Endothelial cell of umbilical vein (primary cell): ENCODE data around the gene GPR78.
"Not testable (repeated sequence)": the region's sequence is repeated elsewhere in the genome, so short reads cannot be mapped to it uniquely, and the experiment has no call there.

Experiments
- EZH2 ChIP-seq: IDR thresholded peaks from 2 replicates; pipeline ENCODE4 v1.6.1; 2012; ENCODE audit warnings: borderline replicate concordance, low read depth, mild to moderate bottlenecking, moderate library complexity, low read length, inconsistent platforms; ENCODE audit not compliant: severe bottlenecking
- POLR2A ChIP-seq: IDR thresholded peaks from 2 replicates; pipeline ENCODE4 v1.6.1; 2012; ENCODE audit warnings: low read depth, mild to moderate bottlenecking, control low read depth, low read length
- POLR2AphosphoS5 ChIP-seq: IDR thresholded peaks from 2 replicates; pipeline ENCODE4 v1.6.1; 2012; ENCODE audit warnings: low read depth, mild to moderate bottlenecking, control low read depth, low read length, moderate library complexity; ENCODE audit not compliant: insufficient read depth

GRCh38 chr4:8621135-8621534 lies 40.9 kb downstream of the GPR78 start:
- not testable (repeated sequence) for TF ChIP-seq POLR2A, EZH2, POLR2AphosphoS5
